ENCODE measurements around the gene MAGI2.

The MAGI2 gene

DNA sequence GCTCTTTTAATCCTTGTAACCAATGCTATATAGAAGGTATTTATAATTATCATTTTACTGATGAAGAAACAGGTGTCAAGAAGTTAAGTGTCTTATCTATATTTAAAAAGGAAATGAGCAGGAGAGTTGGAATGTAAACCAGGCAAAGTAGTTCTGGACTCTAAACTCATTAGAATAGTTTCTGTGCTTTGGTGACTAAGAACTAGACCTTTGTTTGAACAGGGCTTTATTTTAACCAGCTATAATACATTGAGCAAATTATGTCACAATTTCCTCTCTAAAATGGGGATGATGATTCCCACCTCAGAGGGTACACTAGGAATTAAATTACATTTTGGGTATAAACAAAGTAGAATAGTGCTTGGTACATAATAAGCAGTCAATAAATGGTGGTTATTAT is 236.0 kb downstream of the MAGI2 start:
- DNase-seq (ENCODE audit: low read depth) = peak; percentile 20
- H3K4me3 ChIP-seq (ENCODE audit: low read depth, low read length) = no peak overlapping the region
- TF ChIP-seq, protein P1, sequence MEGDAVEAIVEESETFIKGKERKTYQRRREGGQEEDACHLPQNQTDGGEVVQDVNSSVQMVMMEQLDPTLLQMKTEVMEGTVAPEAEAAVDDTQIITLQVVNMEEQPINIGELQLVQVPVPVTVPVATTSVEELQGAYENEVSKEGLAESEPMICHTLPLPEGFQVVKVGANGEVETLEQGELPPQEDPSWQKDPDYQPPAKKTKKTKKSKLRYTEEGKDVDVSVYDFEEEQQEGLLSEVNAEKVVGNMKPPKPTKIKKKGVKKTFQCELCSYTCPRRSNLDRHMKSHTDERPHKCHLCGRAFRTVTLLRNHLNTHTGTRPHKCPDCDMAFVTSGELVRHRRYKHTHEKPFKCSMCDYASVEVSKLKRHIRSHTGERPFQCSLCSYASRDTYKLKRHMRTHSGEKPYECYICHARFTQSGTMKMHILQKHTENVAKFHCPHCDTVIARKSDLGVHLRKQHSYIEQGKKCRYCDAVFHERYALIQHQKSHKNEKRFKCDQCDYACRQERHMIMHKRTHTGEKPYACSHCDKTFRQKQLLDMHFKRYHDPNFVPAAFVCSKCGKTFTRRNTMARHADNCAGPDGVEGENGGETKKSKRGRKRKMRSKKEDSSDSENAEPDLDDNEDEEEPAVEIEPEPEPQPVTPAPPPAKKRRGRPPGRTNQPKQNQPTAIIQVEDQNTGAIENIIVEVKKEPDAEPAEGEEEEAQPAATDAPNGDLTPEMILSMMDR (conservative IDR thresholded peaks at IDR 0.05; ENCODE audit: low read depth, low read length) = no peak

- no peak overlapping the region for H3K4me3 ChIP-seq (ENCODE audit: low read depth, low read length)
- DNase-seq (ENCODE audit: low read depth) = no peak
Observed at GRCh38 chr7:79216236-79216635, 237.2 kb downstream of the MAGI2 start.

DNA sequence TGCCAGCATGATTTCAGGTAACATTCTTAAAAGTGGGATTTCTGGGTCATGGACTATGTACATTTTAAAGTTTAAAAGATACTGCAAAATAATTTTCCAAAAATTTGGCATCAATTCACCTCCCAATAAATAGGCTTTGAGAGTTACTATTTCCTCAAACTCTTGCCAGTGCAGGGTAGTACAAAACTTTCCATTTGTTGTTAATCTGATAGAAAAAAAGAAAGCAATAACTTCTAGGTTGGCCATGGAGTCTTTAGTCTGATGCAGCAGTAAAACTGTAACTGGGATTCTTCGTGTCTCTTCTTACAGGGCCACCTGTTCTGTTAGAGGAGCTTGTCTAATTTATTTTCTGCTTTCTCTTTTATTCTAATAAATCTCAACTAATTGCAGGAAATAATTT is 241.1 kb downstream of the MAGI2 start:
- TF ChIP-seq, protein P1 (conservative IDR thresholded peaks at IDR 0.05; ENCODE audit: low read depth, low read length) = no peak
- no peak overlapping the region for H3K4me3 ChIP-seq (ENCODE audit: low read depth, low read length)

More at GRCh38 chr7:79216236-79216635, 237.2 kb downstream of the MAGI2 start:
- TF ChIP-seq, protein P1 (conservative IDR thresholded peaks at IDR 0.05; ENCODE audit: low read depth, low read length) = no peak

GRCh38 chr7:79211724-79212123 is 241.7 kb downstream of the MAGI2 start:
- peak; percentile 36 for DNase-seq (ENCODE audit: low read depth)
- no peak overlapping the region for H3K4me3 ChIP-seq (ENCODE audit: low read depth, low read length)
- TF ChIP-seq, protein P1 (conservative IDR thresholded peaks at IDR 0.05; ENCODE audit: low read depth, low read length) = no peak

More for the DNA sequence above, 241.1 kb downstream of the MAGI2 start:
- no peak for DNase-seq (ENCODE audit: low read depth)

DNA sequence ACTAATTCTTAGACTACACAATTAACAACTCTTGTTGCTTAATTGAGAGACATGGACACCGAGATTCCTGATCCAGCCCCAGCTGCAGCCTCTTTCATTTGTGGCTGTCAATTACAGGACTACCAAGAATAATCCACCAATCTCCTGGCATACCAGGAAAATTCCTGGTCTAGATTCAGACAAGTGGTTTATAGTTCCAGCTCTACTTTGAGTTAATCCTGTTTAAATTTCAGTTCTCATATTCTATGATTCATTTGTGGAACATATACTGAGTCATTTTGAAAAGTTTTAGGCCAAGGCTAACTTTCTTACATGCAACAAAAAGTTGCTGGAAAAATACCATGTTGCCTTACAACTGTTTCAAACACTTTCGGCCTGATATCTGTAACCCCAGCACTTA is 253.5 kb downstream of the MAGI2 start:
- H3K4me3 ChIP-seq (ENCODE audit: low read depth, low read length) = no peak overlapping the region
- TF ChIP-seq, protein P1 (conservative IDR thresholded peaks at IDR 0.05; ENCODE audit: low read depth, low read length) = no peak
- DNase-seq (ENCODE audit: low read depth) = no peak

DNA sequence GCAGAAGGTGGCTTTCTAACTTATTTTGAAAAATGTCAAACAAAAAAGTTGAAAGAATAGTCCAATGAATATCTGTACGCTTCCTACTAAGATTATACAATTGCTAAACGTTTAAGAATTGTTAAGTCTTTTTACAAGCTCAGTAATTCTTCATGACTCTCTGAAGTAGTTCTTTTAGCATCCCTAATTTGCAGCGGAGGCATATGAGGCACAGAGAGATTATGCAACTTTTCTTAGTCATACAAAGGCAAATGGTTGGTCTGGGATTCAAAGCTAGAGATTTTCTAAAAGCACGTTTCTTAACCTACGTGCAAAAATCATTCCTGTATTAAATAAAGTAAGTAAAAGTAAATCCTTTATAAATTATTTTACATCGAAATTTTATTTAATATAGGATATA is 254.2 kb downstream of the MAGI2 start:
- DNase-seq (ENCODE audit: low read depth) = peak; percentile 8
- H3K4me3 ChIP-seq (ENCODE audit: low read depth, low read length) = no peak overlapping the region
- TF ChIP-seq, protein P1 (conservative IDR thresholded peaks at IDR 0.05; ENCODE audit: low read depth, low read length) = no peak

GRCh38 chr7:79185605-79186004 is 267.9 kb downstream of the MAGI2 start:
- no peak overlapping the region for H3K4me3 ChIP-seq (ENCODE audit: low read depth, low read length)
- no peak for DNase-seq (ENCODE audit: low read depth)
- TF ChIP-seq, protein P1 (conservative IDR thresholded peaks at IDR 0.05; ENCODE audit: low read depth, low read length) = no peak

All from choroid plexus epithelial cell (primary cell).